Right renal cortex interstitium (tissue), 3 donors: ENCODE results near the gene OXTR. TPM values are rescaled to one million over a fixed set of nuclear protein-coding genes. Genes with fewer than 3 reads are reported as not detected.

Experiments used
- DNase-seq, 3 donors: peaks; one replicate each; pipeline ENCODE4 v3.0.0-alpha.2; 2013; ENCODE audit warnings: low read depth in 3 of 3, low spot score in 2 of 3
- polyA plus RNA-seq, 3 donors: library from polyadenylated mRNA; unstranded; fragments of 120-200 nt; gene quantifications; one replicate each; pipeline ENCODE4 v1.2.1, GENCODE V29; 2013; ENCODE audit not compliant: insufficient read length in 3 of 3

Gene OXTR
- polyA plus RNA-seq, 3 donors = 0.80 to 1.00 (median 0.88) TPM

DNA sequence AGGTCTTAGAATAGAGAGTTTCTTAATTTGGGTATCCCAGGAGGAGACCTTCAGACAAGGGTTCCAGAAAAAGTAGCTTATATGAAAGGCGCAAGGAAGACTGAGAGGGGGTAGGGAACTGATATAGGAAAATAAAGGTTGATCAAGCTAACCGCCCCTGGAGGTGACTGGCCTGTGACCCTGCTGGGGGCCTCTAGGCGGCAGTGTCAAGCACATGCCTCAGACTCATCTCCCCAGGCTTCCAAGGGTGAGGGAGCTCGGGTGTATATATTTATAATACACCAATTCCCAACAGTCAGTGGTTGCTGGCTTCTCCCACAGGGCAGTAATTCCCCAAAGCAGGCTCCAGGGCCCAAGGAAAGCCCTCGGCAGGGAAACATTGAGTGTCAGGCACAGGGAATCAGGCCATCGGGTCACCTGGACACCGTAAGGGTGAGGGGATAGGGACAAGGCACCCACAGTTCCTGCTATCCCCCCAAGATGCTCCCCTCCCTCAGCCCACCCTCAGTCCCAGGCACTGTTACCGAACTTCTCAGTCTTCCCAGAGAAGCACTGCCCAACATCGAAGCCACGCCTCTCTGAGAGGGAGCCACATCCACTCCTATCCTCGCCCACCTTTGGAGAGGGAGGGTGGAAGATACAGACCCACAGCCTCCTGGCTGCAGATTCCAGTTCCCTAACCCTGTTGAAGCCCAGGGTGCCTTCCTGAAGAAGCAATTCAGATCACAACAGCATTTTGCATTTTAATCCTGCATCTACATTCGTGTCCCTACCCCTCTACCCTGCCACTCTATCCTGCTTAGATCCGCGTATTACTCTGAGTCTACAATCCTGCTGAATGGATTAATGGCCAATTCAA is 55.3 kb downstream of the OXTR start:
- no peak for DNase-seq

DNA sequence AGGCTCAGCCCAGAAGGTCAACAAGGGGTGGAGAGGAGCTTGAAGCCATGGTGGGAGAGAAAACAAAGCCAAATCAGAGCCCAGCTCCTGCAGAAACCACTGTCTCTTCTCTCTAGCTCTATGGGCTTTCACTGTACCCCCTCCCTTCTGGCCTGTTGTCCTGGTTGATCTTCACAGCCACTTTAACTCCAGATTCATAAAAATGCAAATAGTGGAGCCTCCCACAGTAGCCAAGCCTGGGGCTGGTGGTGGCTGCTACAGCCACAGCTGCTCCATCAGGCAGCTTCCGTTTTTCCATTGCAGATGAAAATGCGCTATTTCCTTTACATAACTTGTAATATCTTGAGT is 56.5 kb downstream of the OXTR start:
- DNase-seq = no peak

DNA sequence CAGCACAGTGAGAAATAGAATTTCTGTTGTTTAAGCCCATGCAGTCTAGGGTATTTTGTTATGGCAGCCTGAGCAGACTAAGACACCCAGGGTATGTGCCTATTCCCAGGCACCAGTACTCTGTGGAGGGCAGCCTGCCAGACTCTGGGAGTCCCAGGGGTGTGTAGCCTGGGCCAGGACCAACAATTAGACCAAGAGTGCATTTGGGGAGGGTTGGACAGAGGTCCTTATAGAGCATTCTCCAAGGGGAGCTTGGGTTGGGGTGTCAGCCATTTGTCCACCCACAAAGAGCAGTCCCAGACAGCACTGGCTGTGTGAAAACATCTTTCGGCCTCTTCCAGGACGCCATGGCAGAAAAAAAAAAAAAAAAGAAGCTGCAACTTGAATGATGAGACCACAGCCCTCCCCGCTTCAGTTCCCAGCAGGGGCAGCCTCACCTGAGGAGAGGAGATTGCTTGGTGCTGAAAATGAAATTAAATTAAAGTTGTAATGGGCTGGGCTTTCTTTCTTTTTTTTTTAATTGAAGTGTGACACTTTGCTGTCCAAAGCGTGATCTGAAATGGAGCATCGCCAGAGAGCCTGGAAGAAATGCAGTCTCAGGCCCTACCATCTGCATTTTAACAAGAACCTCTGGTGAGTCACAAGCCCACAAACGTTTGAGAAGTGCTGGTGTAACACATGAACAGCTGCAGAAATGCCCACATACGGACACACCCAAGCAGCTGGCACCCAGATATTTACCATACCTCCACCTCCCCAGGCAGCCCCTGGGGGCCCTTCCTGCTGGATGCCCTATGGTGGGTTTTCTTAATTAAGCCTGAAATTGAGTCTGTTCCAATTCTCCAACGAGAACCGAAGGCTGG is 57.1 kb downstream of the OXTR start:
- DNase-seq = no peak

DNA sequence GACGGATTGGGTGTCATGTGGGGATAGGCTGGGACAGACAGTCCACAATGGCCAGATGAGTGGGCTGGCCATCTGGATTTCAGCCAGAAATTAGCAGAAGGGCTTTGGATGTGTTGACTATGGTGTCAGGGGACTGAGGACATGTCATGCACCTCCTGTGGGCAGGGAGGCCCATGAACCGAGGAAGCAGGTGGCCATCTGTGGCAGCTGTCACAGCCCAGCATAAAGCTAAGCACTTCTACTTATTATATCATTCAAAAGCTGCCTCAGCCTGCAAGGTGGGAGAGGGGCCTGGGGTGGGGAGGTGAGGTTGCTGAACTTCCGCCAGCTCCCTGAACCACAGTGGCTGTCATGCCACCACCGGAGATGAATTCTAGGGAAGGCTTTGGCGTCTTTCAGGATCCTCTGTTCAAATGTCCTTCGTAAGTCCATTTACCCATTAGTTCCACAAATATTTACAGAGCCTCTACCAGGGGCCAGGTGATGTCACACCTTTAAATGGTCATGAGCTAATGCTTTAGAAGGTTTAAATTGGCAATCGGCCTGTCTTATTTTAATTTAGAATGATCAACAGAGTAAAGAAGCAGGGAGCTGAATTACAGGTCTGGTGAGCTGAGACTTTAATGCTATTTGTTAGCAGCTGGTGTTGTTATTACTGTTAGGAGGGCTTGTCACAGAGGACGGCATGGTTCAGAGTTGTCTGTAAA is 59.5 kb downstream of the OXTR start:
- DNase-seq = no peak

DNA sequence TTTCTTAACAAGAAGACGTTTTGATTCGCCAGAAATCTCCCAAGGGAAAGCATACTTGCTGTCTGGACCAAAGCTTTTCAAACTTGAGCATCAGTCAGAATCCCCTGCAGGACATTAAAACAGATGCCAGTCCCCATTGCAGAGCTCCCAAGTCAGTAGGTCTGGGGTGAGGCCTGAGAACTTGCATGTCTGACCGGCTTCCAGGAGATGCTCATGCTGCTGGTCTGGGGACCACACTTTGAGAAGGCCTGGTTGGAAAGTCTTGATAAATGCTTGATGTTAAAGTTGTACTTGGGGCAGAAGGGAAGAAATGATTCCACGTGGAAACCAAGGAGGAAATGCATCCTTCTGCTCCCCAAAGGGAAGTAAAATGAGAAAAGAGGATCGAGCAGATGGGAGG is 60.1 kb downstream of the OXTR start:
- no peak for DNase-seq

DNA sequence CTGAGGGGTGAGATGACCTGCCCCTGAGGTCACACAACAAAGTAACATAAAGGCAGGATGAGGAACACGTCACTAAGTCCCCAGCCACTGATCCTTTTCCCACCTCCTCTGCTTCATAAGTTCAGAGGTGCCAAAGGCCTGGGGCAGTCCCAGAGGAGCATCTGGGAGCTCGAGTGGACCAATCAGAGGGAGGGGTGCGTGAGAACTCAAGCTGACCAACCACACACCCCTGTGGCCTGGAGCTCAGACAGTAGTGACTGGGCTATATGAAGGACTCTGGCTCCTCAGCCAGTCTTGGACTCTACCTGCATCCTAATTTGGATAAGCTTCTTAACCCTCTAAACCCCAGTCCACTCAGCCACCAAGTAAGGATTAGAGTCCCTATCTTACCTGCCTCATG is 63.8 kb downstream of the OXTR start:
- no peak for DNase-seq

DNA sequence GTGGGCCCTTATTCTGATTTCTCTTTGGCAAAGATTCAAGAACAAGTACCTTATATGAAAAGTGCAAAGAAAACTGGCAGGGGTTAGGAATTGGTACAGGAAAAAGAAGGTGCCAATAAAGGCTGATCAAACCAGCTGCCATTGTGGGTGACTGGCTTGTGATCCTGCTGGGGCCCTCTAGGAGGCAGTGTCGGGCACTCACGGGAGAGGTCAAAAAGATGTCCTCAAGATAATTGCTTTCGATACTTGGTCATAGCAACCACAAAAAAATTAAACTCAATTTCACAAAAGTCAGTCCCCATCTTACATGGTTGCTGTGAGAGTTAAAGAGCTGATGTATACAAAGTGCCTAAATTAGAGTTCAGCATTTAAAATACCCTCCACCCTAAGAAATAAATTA is 66.9 kb downstream of the OXTR start:
- no peak for DNase-seq

Other genes with a start within 250 kb of the OXTR start
- gene SSUH2, start 124.8 kb downstream of the OXTR start, polyA plus RNA-seq = 1 to 10 TPM; 3.7 to 5.0 (median 3.8) TPM
- under 1 TPM; 0.33 to 0.57 (median 0.56) TPM for gene CAV3, start 35.8 kb downstream of the OXTR start, polyA plus RNA-seq
- gene RAD18, start 193.9 kb upstream of the OXTR start, polyA plus RNA-seq = 10 to 100 TPM in 2 of 3 donors, 1 to 10 TPM in 1; 9.6 to 12.1 (median 11.7) TPM